ENCODE measurements around the gene HSD17B14.

HSD17B14 gene

DNA sequence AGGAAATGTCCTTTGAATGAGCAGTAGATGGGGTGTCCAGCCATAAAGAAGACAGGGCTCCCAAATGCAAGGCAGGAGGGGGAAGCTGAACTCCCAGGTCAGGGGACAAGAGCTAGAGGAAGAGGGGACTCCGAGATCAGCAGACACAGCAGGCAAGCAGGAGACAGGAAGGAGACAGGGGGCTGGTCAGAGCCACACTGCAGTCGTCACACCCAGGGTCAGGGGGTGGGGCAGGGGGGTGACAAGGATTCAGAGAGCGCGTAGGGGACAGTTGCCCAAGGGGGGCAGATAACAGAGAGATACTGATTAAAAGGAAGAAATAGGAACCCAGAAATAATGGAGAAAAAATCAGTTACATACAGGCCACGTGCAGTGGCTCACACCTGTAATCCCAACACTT, 3.2 kb downstream of the HSD17B14 start:
- no peaks in the 10 kb centered on the region for H3K9me3 ChIP-seq
- H3K4me1 ChIP-seq = peaks cover 0 to 24% (median 13%) of the 10 kb centered on the region in 4 donors
- H3K27ac ChIP-seq = no peak overlapping the region
- no peaks in the 10 kb centered on the region for H3K27me3 ChIP-seq
- intact Hi-C loops (cut with DNase I; ENCODE audit: low total_unique reads) = loop anchor here (2.0 to 10.0 kb wide), 2 partner anchors 38 to 188 kb away; partner anchors contain the start of gene CA11
- DNase-seq = no peak
- no peak for TF ChIP-seq CTCF (IDR thresholded peaks at IDR 0.05)
- peaks cover 0 to 53% (median 9%) of the 10 kb centered on the region in 3 donors for H3K36me3 ChIP-seq
- no peak overlapping the region for H3K4me3 ChIP-seq

- H3K36me3 ChIP-seq = peaks cover 0 to 68% (median 9%) of the 10 kb centered on the region in 3 donors
- H3K9me3 ChIP-seq = no peaks in the 10 kb centered on the region
- no peaks in the 10 kb centered on the region for H3K27me3 ChIP-seq
- H3K4me3 ChIP-seq = no peak overlapping the region
- H3K4me1 ChIP-seq = peaks cover 0 to 8% (median 5%) of the 10 kb centered on the region in 4 donors
- DNase-seq = no peak
- intact Hi-C loops (cut with DNase I; ENCODE audit: low total_unique reads) = loop anchor here (10.0 kb wide), 1 partner anchor 186 kb away; the partner anchor contains the start of gene CA11
- no peak overlapping the region for H3K27ac ChIP-seq
- no peak for TF ChIP-seq CTCF (IDR thresholded peaks at IDR 0.05)
Observed at GRCh38 chr19:48830965-48831364, 5.3 kb downstream of the HSD17B14 start.

- no peak for DNase-seq
- H3K9me3 ChIP-seq = no peaks in the 10 kb centered on the region
- intact Hi-C loops (cut with DNase I; ENCODE audit: low total_unique reads) = loop anchor here (10.0 kb wide), 1 partner anchor 185 kb away; the partner anchor contains the start of gene CA11
- H3K4me1 ChIP-seq = no peaks in the 10 kb centered on the region
- no peaks in the 10 kb centered on the region for H3K27me3 ChIP-seq
- peaks cover 0 to 68% (median 9%) of the 10 kb centered on the region in 3 donors for H3K36me3 ChIP-seq
- TF ChIP-seq CTCF (IDR thresholded peaks at IDR 0.05) = no peak
- H3K4me3 ChIP-seq = no peak overlapping the region
- no peak overlapping the region for H3K27ac ChIP-seq
Observed at GRCh38 chr19:48830088-48830487, 6.2 kb downstream of the HSD17B14 start.

DNA sequence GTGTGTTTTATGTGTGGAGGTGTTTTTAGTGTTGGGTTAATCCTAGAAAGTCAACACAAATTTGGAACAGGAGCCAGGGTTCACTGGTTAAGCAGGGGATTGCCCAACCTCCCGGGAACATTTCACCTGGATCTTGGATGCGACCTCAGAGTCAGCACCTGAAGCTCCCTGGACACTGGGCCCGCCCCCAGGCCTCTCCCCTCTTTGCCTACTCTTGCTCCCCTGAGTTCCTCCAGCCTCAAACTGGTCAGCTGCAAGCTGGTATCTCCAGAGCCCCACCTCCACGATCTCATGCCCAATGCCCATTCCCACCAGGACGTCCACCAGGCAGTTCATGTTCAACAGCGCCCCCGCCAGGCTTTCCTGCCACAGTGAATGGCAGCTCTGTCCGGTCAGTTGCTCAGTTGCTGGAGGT, 9.7 kb downstream of the HSD17B14 start:
- TF ChIP-seq CTCF (IDR thresholded peaks at IDR 0.05) = no peak
- intact Hi-C loops (cut with DNase I; ENCODE audit: low total_unique reads) = no loop called here
- Histone ChIP-seq H3K4me3 (no peak overlapping the region), H3K27ac (no peak overlapping the region), H3K9me3 (no peaks in the 10 kb centered on the region), H3K27me3 (no peaks in the 10 kb centered on the region), H3K36me3 (peaks cover 0 to 41% (median 9%) of the 10 kb centered on the region in 3 donors), H3K4me1 (no peaks in the 10 kb centered on the region)
- no peak for DNase-seq

GRCh38 chr19:48822514-48822913, 13.8 kb downstream of the HSD17B14 start:
- peaks cover 0 to 10% (median 0%) of the 10 kb centered on the region in 3 donors for H3K36me3 ChIP-seq
- peaks cover 0 to 15% (median 9%) of the 10 kb centered on the region in 4 donors for H3K4me1 ChIP-seq
- no peak overlapping the region for H3K27ac ChIP-seq
- H3K4me3 ChIP-seq = no peak overlapping the region
- no peak for DNase-seq
- TF ChIP-seq CTCF (IDR thresholded peaks at IDR 0.05) = no peak
- intact Hi-C loops (cut with DNase I; ENCODE audit: low total_unique reads) = no loop called here
- no peaks in the 10 kb centered on the region for H3K27me3 ChIP-seq
- no peaks in the 10 kb centered on the region for H3K9me3 ChIP-seq

DNA sequence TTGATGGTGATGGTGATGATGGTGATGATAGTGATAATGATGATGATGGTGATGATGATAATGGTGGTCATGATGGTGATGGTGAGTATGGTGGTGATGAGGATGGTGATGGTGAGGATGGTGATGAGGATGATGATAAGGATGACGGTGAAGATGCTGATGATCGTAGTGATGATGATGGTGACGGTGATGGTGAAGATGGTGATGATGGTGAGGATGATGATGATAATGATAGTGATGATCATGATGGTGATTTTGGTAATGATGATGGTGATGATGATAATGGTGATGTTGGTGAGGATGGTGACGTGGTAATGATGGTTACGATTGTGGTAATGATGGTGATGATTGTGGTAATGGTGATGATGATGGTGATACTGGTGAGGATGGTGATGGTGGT, 14.7 kb downstream of the HSD17B14 start:
- H3K27ac ChIP-seq = no peak overlapping the region
- H3K4me1 ChIP-seq = peaks cover 0 to 15% (median 9%) of the 10 kb centered on the region in 4 donors
- peaks cover 0 to under 1% (median 0%) of the 10 kb centered on the region in 3 donors for H3K36me3 ChIP-seq
- no peak for TF ChIP-seq CTCF (IDR thresholded peaks at IDR 0.05)
- no peaks in the 10 kb centered on the region for H3K9me3 ChIP-seq
- intact Hi-C loops (cut with DNase I; ENCODE audit: low total_unique reads) = no loop called here
- no peak for DNase-seq
- no peaks in the 10 kb centered on the region for H3K27me3 ChIP-seq
- H3K4me3 ChIP-seq = no peak overlapping the region
